ENCODE data around the gene CMBL. TPM values are rescaled to one million over a fixed set of nuclear protein-coding genes. Genes with fewer than 3 reads are reported as not detected.
"Not testable (repeated sequence)": the region's sequence is repeated elsewhere in the genome, so short reads cannot be mapped to it uniquely, and the experiment has no call there.

Gene CMBL
- polyA plus RNA-seq, 1 experiment, result 43.0 TPM

DNA sequence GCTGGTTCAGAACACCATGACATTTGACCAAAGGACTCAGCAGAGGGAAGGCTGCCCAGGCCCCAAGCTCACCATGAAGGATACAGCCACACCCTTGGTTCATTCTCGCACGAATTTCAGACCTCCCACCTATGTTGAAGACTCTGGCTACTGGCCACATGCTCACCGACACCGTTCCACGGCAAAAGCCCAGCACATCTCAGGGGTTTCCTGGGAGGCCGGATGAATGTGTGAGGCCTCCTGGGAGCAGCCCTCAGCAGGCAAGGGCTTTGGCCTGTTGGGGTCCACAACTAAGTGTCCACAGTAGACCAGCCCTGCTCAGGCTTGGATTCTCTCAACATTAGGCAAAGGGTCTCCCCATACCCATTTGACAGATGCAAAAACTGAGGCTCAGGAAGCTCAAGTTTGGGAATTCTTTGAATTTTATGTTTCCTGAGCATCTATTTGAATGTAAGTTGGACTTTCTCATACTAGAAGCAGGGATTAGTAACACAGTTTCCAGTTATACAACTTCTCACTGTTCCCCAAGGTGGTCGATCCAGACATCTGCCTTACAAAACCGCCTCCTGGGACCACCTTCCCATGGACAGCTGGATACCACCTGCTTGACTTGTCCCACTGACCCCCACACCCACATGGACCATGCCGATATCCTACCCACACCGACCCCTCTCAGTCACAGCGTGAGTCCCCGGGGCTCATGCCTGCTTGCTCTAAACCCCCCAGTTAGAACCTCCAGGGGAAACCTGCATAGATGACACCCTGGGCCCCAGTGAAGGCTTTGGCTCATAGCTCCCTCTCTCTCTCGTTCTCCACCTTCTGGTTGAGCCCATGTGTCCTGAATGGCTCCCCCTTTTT, 29.7 kb downstream of the CMBL start:
- TF ChIP-seq, protein P1, sequence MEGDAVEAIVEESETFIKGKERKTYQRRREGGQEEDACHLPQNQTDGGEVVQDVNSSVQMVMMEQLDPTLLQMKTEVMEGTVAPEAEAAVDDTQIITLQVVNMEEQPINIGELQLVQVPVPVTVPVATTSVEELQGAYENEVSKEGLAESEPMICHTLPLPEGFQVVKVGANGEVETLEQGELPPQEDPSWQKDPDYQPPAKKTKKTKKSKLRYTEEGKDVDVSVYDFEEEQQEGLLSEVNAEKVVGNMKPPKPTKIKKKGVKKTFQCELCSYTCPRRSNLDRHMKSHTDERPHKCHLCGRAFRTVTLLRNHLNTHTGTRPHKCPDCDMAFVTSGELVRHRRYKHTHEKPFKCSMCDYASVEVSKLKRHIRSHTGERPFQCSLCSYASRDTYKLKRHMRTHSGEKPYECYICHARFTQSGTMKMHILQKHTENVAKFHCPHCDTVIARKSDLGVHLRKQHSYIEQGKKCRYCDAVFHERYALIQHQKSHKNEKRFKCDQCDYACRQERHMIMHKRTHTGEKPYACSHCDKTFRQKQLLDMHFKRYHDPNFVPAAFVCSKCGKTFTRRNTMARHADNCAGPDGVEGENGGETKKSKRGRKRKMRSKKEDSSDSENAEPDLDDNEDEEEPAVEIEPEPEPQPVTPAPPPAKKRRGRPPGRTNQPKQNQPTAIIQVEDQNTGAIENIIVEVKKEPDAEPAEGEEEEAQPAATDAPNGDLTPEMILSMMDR (IDR thresholded peaks at IDR 0.05; ENCODE audit: low read depth, low read length), result no peak
- no peaks in the 10 kb centered on the region for H3K9me3 ChIP-seq (ENCODE audit: control insufficient read depth, insufficient read depth, low read length)
- ChIA-PET CTCF (interaction anchor here (0.7 to 1.3 kb wide), 3 partner anchors 10 to 145 kb away, joined by 3 to 4 read pairs (median 4); no protein-coding TSS in a partner anchor), POLR2A (no interaction called here)
- no peak overlapping the region for H3K27ac ChIP-seq (ENCODE audit: low read depth, low read length)
- H3K27me3 ChIP-seq (ENCODE audit: control insufficient read depth, insufficient read depth, low read length), result no peaks in the 10 kb centered on the region
- DNase-seq (ENCODE audit: low read depth, low spot score), result no peak
- no peak overlapping the region for H3K4me3 ChIP-seq (ENCODE audit: low read depth, low read length)

DNA sequence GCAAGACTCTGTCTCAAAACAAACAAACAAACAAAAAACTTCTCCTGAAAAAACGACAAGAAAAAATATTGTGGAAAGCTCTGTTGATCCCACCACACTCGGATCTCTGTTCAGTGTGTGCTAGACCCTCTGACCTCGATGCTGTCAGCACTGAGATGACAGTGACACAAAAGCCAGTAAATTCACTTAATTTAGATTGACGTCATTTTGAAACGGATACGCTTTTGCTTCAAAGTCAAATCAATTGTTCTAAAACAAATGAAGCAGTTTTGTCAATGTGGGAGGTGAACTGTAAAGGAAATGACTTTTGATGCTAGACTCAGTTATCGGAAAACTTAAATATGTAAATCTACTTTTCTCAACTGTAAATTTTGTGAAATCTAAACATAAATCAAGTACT, 31.0 kb downstream of the CMBL start:
- DNase-seq (ENCODE audit: low read depth, low spot score), result no peak
- TF ChIP-seq, protein P1 (IDR thresholded peaks at IDR 0.05; ENCODE audit: low read depth, low read length), result no peak
- POLR2A ChIA-PET, result no interaction called here
- Histone ChIP-seq H3K27me3 (ENCODE audit: control insufficient read depth, insufficient read depth, low read length) (no peaks in the 10 kb centered on the region), H3K9me3 (ENCODE audit: control insufficient read depth, insufficient read depth, low read length) (no peaks in the 10 kb centered on the region), H3K4me3 (ENCODE audit: low read depth, low read length) (no peak overlapping the region), H3K27ac (ENCODE audit: low read depth, low read length) (no peak overlapping the region)
- CTCF ChIA-PET, result no interaction called here

DNA sequence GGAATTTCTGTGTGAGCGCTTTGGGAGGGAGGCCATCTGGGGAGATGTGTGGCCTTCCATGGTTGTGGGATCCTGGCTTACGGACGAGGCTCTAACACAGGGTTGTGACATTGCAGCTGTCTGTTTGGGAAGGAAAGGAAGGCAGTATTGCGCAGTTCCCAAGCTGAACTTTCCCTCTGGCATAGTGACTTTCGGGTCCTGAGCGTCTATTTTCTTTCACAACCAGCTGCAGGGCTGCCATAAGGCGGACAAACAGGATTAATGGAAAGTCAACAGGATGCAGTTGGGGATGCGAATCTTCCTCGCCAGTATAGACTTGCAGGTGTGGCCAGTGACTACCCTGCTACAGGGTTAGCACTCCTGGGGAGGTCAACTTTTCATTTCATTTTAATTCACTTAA, 31.7 kb downstream of the CMBL start:
- DNase-seq (ENCODE audit: low read depth, low spot score), result no peak
- TF ChIP-seq, protein P1 (IDR thresholded peaks at IDR 0.05; ENCODE audit: low read depth, low read length), result no peak
- no peak overlapping the region for H3K4me3 ChIP-seq (ENCODE audit: low read depth, low read length)
- H3K27me3 ChIP-seq (ENCODE audit: control insufficient read depth, insufficient read depth, low read length), result no peaks in the 10 kb centered on the region
- H3K27ac ChIP-seq (ENCODE audit: low read depth, low read length), result no peak overlapping the region
- no peaks in the 10 kb centered on the region for H3K9me3 ChIP-seq (ENCODE audit: control insufficient read depth, insufficient read depth, low read length)
- ChIA-PET POLR2A (no interaction called here), CTCF (interaction anchor here (1.5 kb wide), 1 partner anchor 8 kb away, joined by 8 read pairs; no protein-coding TSS in a partner anchor)

DNA sequence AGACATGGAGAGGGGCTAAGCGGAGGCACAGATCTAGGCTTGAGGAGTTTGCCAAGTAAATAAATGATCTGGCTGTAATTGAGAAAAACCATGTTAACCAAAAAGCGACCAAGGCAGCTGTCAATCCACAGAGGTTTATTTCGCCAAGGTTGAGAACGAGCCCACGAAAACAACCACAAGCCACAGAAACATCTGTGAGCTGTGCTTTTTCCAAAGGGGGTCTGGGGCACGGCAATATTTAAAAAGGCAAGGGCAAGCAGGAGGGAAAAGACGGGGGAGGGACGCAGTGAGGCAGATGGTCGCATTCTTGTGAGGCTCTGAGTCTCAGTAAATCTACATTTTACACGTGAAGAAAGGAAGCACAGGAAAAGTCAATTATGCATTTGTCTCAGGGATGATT, 32.2 kb downstream of the CMBL start:
- Histone ChIP-seq H3K4me3 (ENCODE audit: low read depth, low read length) (no peak overlapping the region), H3K27me3 (ENCODE audit: control insufficient read depth, insufficient read depth, low read length) (no peaks in the 10 kb centered on the region), H3K9me3 (ENCODE audit: control insufficient read depth, insufficient read depth, low read length) (no peaks in the 10 kb centered on the region), H3K27ac (ENCODE audit: low read depth, low read length) (no peak overlapping the region)
- DNase-seq (ENCODE audit: low read depth, low spot score), result no peak
- ChIA-PET POLR2A (no interaction called here), CTCF (interaction anchor here (1.5 kb wide), 1 partner anchor 8 kb away, joined by 8 read pairs; no protein-coding TSS in a partner anchor)
- TF ChIP-seq, protein P1 (IDR thresholded peaks at IDR 0.05; ENCODE audit: low read depth, low read length), result no peak

DNA sequence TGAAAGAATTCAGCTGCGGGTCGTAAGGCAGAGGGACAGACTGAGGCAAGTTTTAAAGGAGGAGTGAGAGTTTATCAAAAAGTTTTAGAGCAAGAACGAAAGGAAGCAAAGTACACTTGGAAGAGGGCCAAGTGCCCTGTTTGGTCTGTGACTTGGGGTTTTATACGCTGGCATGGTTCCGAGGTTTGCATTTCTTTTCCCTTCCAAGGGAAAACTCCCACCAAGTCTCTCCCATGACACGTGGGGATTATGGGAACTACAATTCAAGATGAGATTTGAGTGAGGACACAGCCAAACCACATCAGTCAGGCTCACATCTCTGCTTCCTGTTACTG, 34.9 kb downstream of the CMBL start:
- DNase-seq (ENCODE audit: low read depth, low spot score); H3K27me3 ChIP-seq (ENCODE audit: control insufficient read depth, insufficient read depth, low read length); H3K27ac ChIP-seq (ENCODE audit: low read depth, low read length); POLR2A ChIA-PET; H3K9me3 ChIP-seq (ENCODE audit: control insufficient read depth, insufficient read depth, low read length); H3K4me3 ChIP-seq (ENCODE audit: low read depth, low read length): not testable (repeated sequence)
- CTCF ChIA-PET, result interaction anchor here (0.8 to 1.5 kb wide), 2 partner anchors 11 to 150 kb away, joined by 3 to 5 read pairs; no protein-coding TSS in a partner anchor

All from AG04450 (cell line).